ENCODE data around the gene CADM1.

DNA sequence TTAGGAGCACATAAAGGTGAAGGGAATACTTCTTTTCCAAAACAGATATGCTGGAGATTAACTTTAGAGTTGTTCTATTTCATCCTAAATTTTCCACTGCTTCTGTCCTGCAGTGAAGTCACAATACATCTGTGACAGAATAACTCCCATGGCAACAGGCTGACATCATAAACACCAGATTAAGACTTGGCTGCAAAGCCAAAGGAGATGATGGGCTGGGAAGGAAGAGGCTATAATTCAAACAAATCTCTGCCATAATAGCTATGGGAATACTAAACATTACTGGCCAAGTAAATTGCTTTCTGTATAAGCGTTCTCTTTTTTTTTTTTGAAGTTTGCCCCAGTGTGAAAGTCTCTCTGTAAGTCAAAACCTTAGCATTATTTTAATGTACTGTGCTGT is 107.7 kb downstream of the CADM1 start:
- TF ChIP-seq POLR2AphosphoS5 (IDR thresholded peaks at IDR 0.05; ENCODE audit: borderline replicate concordance, low read depth, low read length): no peak
- TF ChIP-seq EZH2 (IDR thresholded peaks at IDR 0.05): no peak

Measured in SK-N-MC (cell line).